ENCODE measurements around the gene CTDSPL. TPM values are rescaled to one million over a fixed set of nuclear protein-coding genes. Genes with fewer than 3 reads are reported as not detected.

Gene CTDSPL
- polyA plus RNA-seq, 1 of the 3 experiments (the other 2 are of a cell fraction): 22.1 TPM

GRCh38 chr3:37921025-37921424 is 59.3 kb downstream of the CTDSPL start:
- Histone ChIP-seq H2AFZ (ENCODE audit: low read depth) (no peak overlapping the region), H4K20me1 (ENCODE audit: insufficient read depth) (no peaks in the 10 kb centered on the region), H3K36me3 (replicated peaks in 1 of 2; ENCODE audit: control insufficient read depth in 1 of 2, insufficient read depth in 2 of 2, low read length in 1 of 2) (peaks cover 0 to 2% of the 10 kb centered on the region in 2 experiments), H3K4me3 (ENCODE audit: low read depth in 2 of 2, low read length in 1 of 2) (no peak overlapping the region), H3F3A (replicated peaks; ENCODE audit: insufficient read depth) (no peaks in the 10 kb centered on the region), H3K79me2 (ENCODE audit: insufficient read depth) (peaks cover 23% of the 10 kb centered on the region; the same call in 1 of the 2 replicates), H3K9me2 (no peaks in the 10 kb centered on the region), H3K4me1 (ENCODE audit: control insufficient read depth in 1 of 2, insufficient read depth in 2 of 2, low read depth in 1 of 2, low read length in 1 of 2) (peaks cover 27 to 63% of the 10 kb centered on the region in 2 experiments), H3K9me3 (no peaks in the 10 kb centered on the region), H3K9ac (no peak overlapping the region), H3K27me3 (ENCODE audit: insufficient read depth) (no peaks in the 10 kb centered on the region), H3K27ac (ENCODE audit: low read depth in 2 of 2, low read length in 1 of 2) (peak overlapping the region; percentile 15 to 94; a peak in 3 of 4 replicates), H3K4me2 (no peak overlapping the region)
- 51% methylated on average over 4 of the region's 5 CpGs for WGBS (ENCODE audit: low lambda C conversion rate)
- POLR2A ChIA-PET: no interaction called here
- DNase-seq: peak; percentile 42
- TF ChIP-seq FOSL2 (IDR thresholded peaks at IDR 0.05; ENCODE audit: borderline replicate concordance, low read depth) (no peak), ZBTB33 (IDR thresholded peaks at IDR 0.05; ENCODE audit: borderline replicate concordance, low read depth) (no peak), ELF1 (IDR thresholded peaks at IDR 0.05) (no peak), FOXJ3 (CRISPR knock-in tag; IDR thresholded peaks at IDR 0.05) (0 out of 2 replicates have a peak, but pooled peaks have one; percentile 30), MAX (IDR thresholded peaks at IDR 0.05; ENCODE audit: low read depth) (0 out of 2 replicates have a peak, but pooled peaks have one; percentile 11), GATA2 (CRISPR knock-in tag; IDR thresholded peaks at IDR 0.05) (peak; percentile 77), EZH2phosphoT487 (IDR thresholded peaks at IDR 0.05; ENCODE audit: borderline replicate concordance, low read depth) (no peak), RCOR1 (IDR thresholded peaks at IDR 0.05; ENCODE audit: low read length) (no peak), NFIC (IDR thresholded peaks at IDR 0.05; ENCODE audit: borderline replicate concordance) (peak; percentile 31; the same call in 1 of the 2 replicates), RAD21 (IDR thresholded peaks at IDR 0.05; ENCODE audit: low read length) (peak; percentile 10), EP300 (IDR thresholded peaks at IDR 0.05; ENCODE audit: borderline replicate concordance in 1 of 2, low read depth in 1 of 2, low read length in 1 of 2) (peak in 1 of 2 experiments; percentile 58; a peak in 1 of 4 replicates)
- CTCF ChIA-PET: interaction anchor here (0.6 to 1.4 kb wide), 3 partner anchors 10 to 76 kb away, joined by 3 to 5 read pairs (median 5); no protein-coding TSS in a partner anchor

GRCh38 chr3:37922721-37923568 is 61.3 kb downstream of the CTDSPL start:
- H2AFZ ChIP-seq (ENCODE audit: low read depth): no peak overlapping the region
- no peaks in the 10 kb centered on the region for H3K27me3 ChIP-seq (ENCODE audit: insufficient read depth)
- H3K9ac ChIP-seq: no peak overlapping the region
- H3K9me3 ChIP-seq: no peaks in the 10 kb centered on the region
- POLR2A ChIA-PET: no interaction called here
- TF ChIP-seq CHD2 (IDR thresholded peaks at IDR 0.05; ENCODE audit: low read length, partially characterized antibody): no peak
- peak; percentile 54; the same call in 1 of the 2 replicates for TF ChIP-seq REST (IDR thresholded peaks at IDR 0.05; ENCODE audit: low read depth, low read length)
- WGBS (ENCODE audit: low lambda C conversion rate): 87% methylated on average over 5 of the region's 5 CpGs
- H4K20me1 ChIP-seq (ENCODE audit: insufficient read depth): no peaks in the 10 kb centered on the region
- H3K4me1 ChIP-seq (ENCODE audit: control insufficient read depth in 1 of 2, insufficient read depth in 2 of 2, low read depth in 1 of 2, low read length in 1 of 2): peaks cover 27 to 57% of the 10 kb centered on the region in 2 experiments
- H3K4me2 ChIP-seq: peak overlapping the region; percentile 13; the same call in 1 of the 2 replicates
- H3K36me3 ChIP-seq (replicated peaks in 1 of 2; ENCODE audit: control insufficient read depth in 1 of 2, insufficient read depth in 2 of 2, low read length in 1 of 2): no peaks in the 10 kb centered on the region
- no peaks in the 10 kb centered on the region for H3K9me2 ChIP-seq
- H3K27ac ChIP-seq (ENCODE audit: low read depth in 2 of 2, low read length in 1 of 2): peak overlapping the region; percentile 41 to 49; a peak in 3 of 4 replicates
- CTCF ChIA-PET: interaction anchor here (0.7 to 1.7 kb wide), 3 partner anchors 13 to 67 kb away, joined by 3 to 8 read pairs (median 3); no protein-coding TSS in a partner anchor
- peaks cover 38% of the 10 kb centered on the region; the same call in 1 of the 2 replicates for H3K79me2 ChIP-seq (ENCODE audit: insufficient read depth)
- no peak overlapping the region for H3K4me3 ChIP-seq (ENCODE audit: low read depth in 2 of 2, low read length in 1 of 2)
- DNase-seq: no peak
- no peaks in the 10 kb centered on the region for H3F3A ChIP-seq (replicated peaks; ENCODE audit: insufficient read depth)

Data from SK-N-SH (cell line).